Esophagus muscularis mucosa (tissue), 4 donors: ENCODE results near the gene ATG13. TPM values are rescaled to one million over a fixed set of nuclear protein-coding genes. Genes with fewer than 3 reads are reported as not detected.

Experiments
- DNase-seq: peaks from one replicate; pipeline ENCODE4 v3.0.0-alpha.2; 2017; ENCODE audit errors: extremely low spot score
- H3K27ac ChIP-seq, 4 donors: fragments of 200-600 bp; sonication (generic); replicated peaks in 1 of 4; 1 replicate in 3 of 4; 2 replicates in 1 of 4; pipeline ENCODE4 v1.5.1; 2016 to 2019; ENCODE audit warnings: mild to moderate bottlenecking in 1 of 4
- H3K27me3 ChIP-seq, 4 donors: fragments of 200-600 bp; sonication (generic); one replicate each; pipeline versions ENCODE4 v1.5.1 to v1.6.0; 2016 to 2019
- H3K36me3 ChIP-seq, 4 donors: fragments of 200-600 bp; sonication (generic); one replicate each; pipeline ENCODE4 v1.5.1; 2016 to 2019
- H3K4me1 ChIP-seq, 4 donors: fragments of 200-600 bp; sonication (generic); one replicate each; pipeline ENCODE4 v1.5.1; 2016 to 2019
- H3K4me3 ChIP-seq, 4 donors: fragments of 200-600 bp; sonication (generic); 1 replicate in 2 of 4; 2 replicates in 2 of 4; pipeline ENCODE4 v1.5.1; 2016 to 2019; ENCODE audit warnings: mild to moderate bottlenecking in 4 of 4, moderate library complexity in 1 of 4
- H3K9me3 ChIP-seq, 4 donors: fragments of 200-600 bp; sonication (generic); 1 replicate in 3 of 4; 2 replicates in 1 of 4; pipeline ENCODE4 v1.5.1; 2016 to 2019
- EP300 ChIP-seq: sonication (generic); formaldehyde crosslinking; IDR thresholded peaks from one replicate; pipeline ENCODE4 v1.6.1; 2017; ENCODE audit warnings: antibody characterized with exemption
- POLR2A ChIP-seq: fragments of 450-650 bp; IDR thresholded peaks from one replicate; pipeline ENCODE4 v1.6.1; 2017; ENCODE audit warnings: antibody characterized with exemption, moderate library complexity, mild to moderate bottlenecking, low read depth
- POLR2AphosphoS5 ChIP-seq, 2 donors: sonication (generic); formaldehyde crosslinking; IDR thresholded peaks; one replicate each; pipeline ENCODE4 v1.6.1; 2017; ENCODE audit warnings: antibody characterized with exemption in 2 of 2
- WGBS: methylation state at CpG from one replicate; pipeline ENCODE4 v1.1.5; 2018; 5-methylcytosine and 5-hydroxymethylcytosine counted together
- intact Hi-C: fragments of 100-400 bp; cut with DNase I; formaldehyde crosslinking; loops from one replicate; pipeline ENCODE4 v1.15.1; 2023
- total RNA-seq, 4 donors: library from RNA; depleted of rRNA; stranded (reverse); fragments of >200 nt; gene quantifications; one replicate each; pipeline versions ENCODE4 v1.1.0 to v1.2.1, GENCODE V29; 2016
- TF ChIP-seq, protein P1 (sequence below), 3 experiments: fragments of 200-600 bp in 2 of 3; fragments of 450-650 bp in 1 of 3; sonication (generic) in 2 of 3; IDR thresholded peaks; one replicate each; pipeline ENCODE4 v1.5.1; 2017 to 2019; ENCODE audit warnings: antibody characterized with exemption in 3 of 3, mild to moderate bottlenecking in 2 of 3, moderate library complexity in 1 of 3

The ATG13 gene
- total RNA-seq, 4 donors from 2014 or later: 68.7 to 74.3 (median 72.1) TPM

DNA sequence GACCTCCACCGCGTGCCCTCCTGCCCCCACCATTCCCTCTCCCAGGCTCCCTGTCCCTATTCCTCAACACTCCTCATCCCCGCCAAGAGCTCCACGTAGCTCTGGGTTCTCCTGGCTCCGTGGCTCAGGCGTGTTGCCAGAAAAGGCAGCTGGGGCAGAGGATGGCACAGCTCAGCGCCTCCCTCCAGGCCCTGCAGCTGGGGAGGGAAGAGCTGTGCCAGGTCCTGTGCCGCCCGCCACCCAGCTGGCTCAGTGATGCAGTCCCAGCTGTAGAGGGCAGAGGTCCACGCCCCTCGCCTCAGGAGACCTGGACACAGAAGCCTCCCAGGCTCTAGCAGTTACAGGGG, 78.8 kb downstream of the ATG13 start:
- Histone ChIP-seq H3K27ac (peak overlapping the region in 3 of 4 donors; percentile 11 to 91 (median 49)), H3K9me3 (no peaks in the 10 kb centered on the region), H3K4me3 (no peak overlapping the region), H3K4me1 (peaks cover 50 to 65% (median 63%) of the 10 kb centered on the region in 4 donors), H3K27me3 (no peaks in the 10 kb centered on the region), H3K36me3 (peaks cover 31 to 61% (median 52%) of the 10 kb centered on the region in 4 donors)
- no peak for DNase-seq
- TF ChIP-seq POLR2A: no peak
- no peak for TF ChIP-seq POLR2AphosphoS5 (IDR thresholded peaks at IDR 0.05)
- TF ChIP-seq, protein P1, sequence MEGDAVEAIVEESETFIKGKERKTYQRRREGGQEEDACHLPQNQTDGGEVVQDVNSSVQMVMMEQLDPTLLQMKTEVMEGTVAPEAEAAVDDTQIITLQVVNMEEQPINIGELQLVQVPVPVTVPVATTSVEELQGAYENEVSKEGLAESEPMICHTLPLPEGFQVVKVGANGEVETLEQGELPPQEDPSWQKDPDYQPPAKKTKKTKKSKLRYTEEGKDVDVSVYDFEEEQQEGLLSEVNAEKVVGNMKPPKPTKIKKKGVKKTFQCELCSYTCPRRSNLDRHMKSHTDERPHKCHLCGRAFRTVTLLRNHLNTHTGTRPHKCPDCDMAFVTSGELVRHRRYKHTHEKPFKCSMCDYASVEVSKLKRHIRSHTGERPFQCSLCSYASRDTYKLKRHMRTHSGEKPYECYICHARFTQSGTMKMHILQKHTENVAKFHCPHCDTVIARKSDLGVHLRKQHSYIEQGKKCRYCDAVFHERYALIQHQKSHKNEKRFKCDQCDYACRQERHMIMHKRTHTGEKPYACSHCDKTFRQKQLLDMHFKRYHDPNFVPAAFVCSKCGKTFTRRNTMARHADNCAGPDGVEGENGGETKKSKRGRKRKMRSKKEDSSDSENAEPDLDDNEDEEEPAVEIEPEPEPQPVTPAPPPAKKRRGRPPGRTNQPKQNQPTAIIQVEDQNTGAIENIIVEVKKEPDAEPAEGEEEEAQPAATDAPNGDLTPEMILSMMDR (IDR thresholded peaks at IDR 0.05): no peak
- TF ChIP-seq EP300: no peak
- intact Hi-C loops: no loop called here
- WGBS: 73% methylated on average over 8 of the region's 11 CpGs

DNA sequence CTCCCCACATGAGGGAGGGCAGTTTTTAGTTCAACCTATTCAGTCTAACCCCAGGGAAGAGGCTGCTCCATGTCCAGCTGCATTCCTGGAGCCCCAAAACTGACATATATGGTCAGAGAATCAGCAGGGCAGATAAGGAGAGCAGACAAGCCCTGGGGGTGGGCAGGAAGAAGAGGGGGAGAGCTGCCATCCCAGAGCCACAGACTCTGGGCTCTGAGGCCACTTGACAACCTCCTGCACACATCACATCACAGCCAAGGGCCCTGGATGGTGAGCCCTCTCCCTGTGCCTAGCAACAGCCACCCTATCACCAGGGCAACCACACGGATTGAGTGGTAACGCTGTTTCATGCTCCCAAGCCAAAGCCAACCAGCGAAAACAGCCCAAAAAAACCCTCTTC, 80.0 kb downstream of the ATG13 start:
- peaks cover 27 to 55% (median 44%) of the 10 kb centered on the region in 4 donors for H3K36me3 ChIP-seq
- WGBS: 34% methylated on average over 3 of the region's 3 CpGs
- H3K27ac ChIP-seq: peak overlapping the region; percentile 2 to 91 (median 44)
- H3K27me3 ChIP-seq: no peaks in the 10 kb centered on the region
- no peaks in the 10 kb centered on the region for H3K9me3 ChIP-seq
- peaks cover 62 to 76% (median 73%) of the 10 kb centered on the region in 4 donors for H3K4me1 ChIP-seq
- no peak for TF ChIP-seq EP300
- no peak for TF ChIP-seq POLR2AphosphoS5 (IDR thresholded peaks at IDR 0.05)
- no peak for TF ChIP-seq POLR2A
- TF ChIP-seq, protein P1 (IDR thresholded peaks at IDR 0.05): no peak
- DNase-seq: no peak
- H3K4me3 ChIP-seq: peak overlapping the region in 2 of 4 donors; percentile 1 to 24
- intact Hi-C loops: no loop called here

DNA sequence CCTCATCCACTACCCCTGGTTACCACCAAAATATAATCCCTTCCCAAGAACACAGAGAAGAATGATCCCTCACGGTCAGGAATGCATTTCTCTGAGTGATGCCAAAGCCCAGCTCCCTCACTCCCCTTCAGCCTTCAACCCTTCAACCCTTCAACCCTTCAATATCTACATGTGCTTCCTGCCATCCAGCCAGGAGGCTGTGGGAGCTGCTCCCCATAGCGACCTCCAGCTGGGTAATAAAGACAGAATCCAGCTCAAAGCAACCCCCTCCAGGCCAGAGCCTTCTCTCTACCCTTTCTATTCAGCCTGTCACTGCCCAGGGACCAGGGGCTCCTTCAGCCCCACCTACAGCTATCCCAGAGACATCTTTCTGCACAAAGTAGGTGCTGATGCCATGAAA, 80.4 kb downstream of the ATG13 start:
- Histone ChIP-seq H3K9me3 (no peaks in the 10 kb centered on the region), H3K4me3 (peak overlapping the region in 3 of 4 donors; percentile 1 to 24 (median 6)), H3K27ac (peak overlapping the region; percentile 2 to 91 (median 44)), H3K36me3 (peaks cover 25 to 55% (median 46%) of the 10 kb centered on the region in 4 donors), H3K27me3 (no peaks in the 10 kb centered on the region), H3K4me1 (peaks cover 66 to 80% (median 76%) of the 10 kb centered on the region in 4 donors)
- intact Hi-C loops: no loop called here
- WGBS: 52% methylated on average over 2 of the region's 2 CpGs
- TF ChIP-seq, protein P1 (IDR thresholded peaks at IDR 0.05): no peak
- no peak for TF ChIP-seq EP300
- TF ChIP-seq POLR2AphosphoS5 (IDR thresholded peaks at IDR 0.05): no peak
- TF ChIP-seq POLR2A: no peak
- DNase-seq: no peak

DNA sequence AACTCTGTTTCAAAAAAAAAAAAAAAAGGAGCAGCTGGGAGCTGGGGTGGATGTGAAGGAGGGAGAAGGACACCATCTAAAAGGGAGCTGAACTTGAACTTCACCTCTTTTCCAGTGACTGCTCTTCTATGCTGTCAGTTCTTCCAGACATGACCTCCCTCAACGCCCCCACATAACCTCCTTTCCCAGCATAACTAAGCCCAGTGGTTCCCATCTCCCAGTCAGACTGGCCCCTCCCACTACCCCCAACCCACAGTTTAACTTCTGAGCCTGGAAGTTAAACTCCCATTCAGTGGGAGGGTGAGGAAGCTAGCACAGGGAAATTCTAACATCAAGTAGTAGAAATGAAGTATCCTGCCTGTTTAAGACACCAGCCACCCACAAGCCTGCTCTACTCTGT, 81.2 kb downstream of the ATG13 start:
- Histone ChIP-seq H3K36me3 (peaks cover 23 to 55% (median 47%) of the 10 kb centered on the region in 4 donors), H3K4me1 (peaks cover 72 to 88% (median 77%) of the 10 kb centered on the region in 4 donors), H3K27ac (peak overlapping the region in 3 of 4 donors; percentile 11 to 91 (median 40))

More for the DNA sequence above, 81.2 kb downstream of the ATG13 start:
- TF ChIP-seq, protein P1 (IDR thresholded peaks at IDR 0.05): no peak
- TF ChIP-seq POLR2A: no peak
- no peak for TF ChIP-seq POLR2AphosphoS5 (IDR thresholded peaks at IDR 0.05)
- no peak for TF ChIP-seq EP300
- intact Hi-C loops: no loop called here
- H3K4me3 ChIP-seq: peak overlapping the region in 2 of 4 donors; percentile 6 to 83
- no peaks in the 10 kb centered on the region for H3K9me3 ChIP-seq
- DNase-seq: no peak
- WGBS: 76% methylated on average over 1 of the region's 1 CpG
- H3K27me3 ChIP-seq: no peaks in the 10 kb centered on the region
